Heart left ventricle (tissue), 16 donors: Measurements from ENCODE around the gene DNAJC11. TPM values are rescaled to one million over a fixed set of nuclear protein-coding genes. Genes with fewer than 3 reads are reported as not detected.
A peak's percentile ranks its signal among the peaks of the same experiment; 100 is the strongest.
"Not testable (repeated sequence)": the region's sequence is repeated elsewhere in the genome, so short reads cannot be mapped to it uniquely, and the experiment has no call there.

Experiments used
- ATAC-seq, 4 donors: fragments of 200-7000 bp; cut with Tn5 transposase; one replicate each; pipeline ENCODE4 v1.9.1; 2020 to 2022; ENCODE audit warnings: moderate library complexity in 4 of 4, mild to moderate bottlenecking in 3 of 4, moderate number of reproducible peaks in 1 of 4
- DNase-seq, 5 donors: peaks; one replicate each; pipeline ENCODE4 v3.0.0-alpha.2; 2020
- H3K27ac ChIP-seq, 12 donors: fragments of 200-600 bp; sonication (generic) in 4 of 12; one replicate each; pipeline versions ENCODE4 v1.5.0 to v1.8.0; 2016 to 2022; ENCODE audit warnings: mild to moderate bottlenecking in 2 of 12
- H3K27me3 ChIP-seq, 9 donors: fragments of 200-600 bp; sonication (generic) in 2 of 9; one replicate each; pipeline versions ENCODE4 v1.5.1 to v1.8.0; 2016 to 2022; ENCODE audit warnings: mild to moderate bottlenecking in 3 of 9
- H3K36me3 ChIP-seq, 9 donors: fragments of 200-600 bp; sonication (generic) in 2 of 9; one replicate each; pipeline versions ENCODE4 v1.5.0 to v1.8.0; 2018 to 2022; ENCODE audit warnings: mild to moderate bottlenecking in 2 of 9
- H3K4me1 ChIP-seq, 12 donors: fragments of 200-600 bp; sonication (generic) in 4 of 12; one replicate each; pipeline versions ENCODE4 v1.5.0 to v1.8.0; 2016 to 2022; ENCODE audit warnings: mild to moderate bottlenecking in 3 of 12
- H3K4me3 ChIP-seq, 12 donors: fragments of 200-600 bp; sonication (generic) in 4 of 12; one replicate each; pipeline versions ENCODE4 v1.5.0 to v1.8.0; 2017 to 2022; ENCODE audit warnings: mild to moderate bottlenecking in 9 of 12, moderate library complexity in 4 of 12
- H3K9me3 ChIP-seq, 12 donors: fragments of 200-600 bp; sonication (generic) in 4 of 12; one replicate each; pipeline versions ENCODE4 v1.5.0 to v1.8.0; 2016 to 2022; ENCODE audit warnings: mild to moderate bottlenecking in 1 of 12
- POLR2A ChIP-seq, 2 donors: fragments of 450-650 bp; IDR thresholded peaks; one replicate each; pipeline ENCODE4 v1.6.1; 2017; ENCODE audit warnings: antibody characterized with exemption in 2 of 2, mild to moderate bottlenecking in 2 of 2, moderate library complexity in 2 of 2
- WGBS, 4 donors: extraction: QIAGEN DNeasy Blood & Tissue Kit in 2 of 4; methylation state at CpG; one replicate each; pipeline versions ENCODE4 v1.1.5 to v1.1.7; 2013 to 2018; 5-methylcytosine and 5-hydroxymethylcytosine counted together
- intact Hi-C, 10 donors: fragments of 100-400 bp; cut with DNase I; formaldehyde crosslinking; loops; one replicate each; pipeline versions ENCODE4 v1.11.1 to v1.14.2; 2022
- polyA plus RNA-seq, 2 donors: library from polyadenylated mRNA; stranded (reverse); fragments of 200-250 nt; gene quantifications; one replicate each; pipeline ENCODE4 v1.2.3, GENCODE V29; 2013
- total RNA-seq, 9 donors: library from RNA; depleted of rRNA in 2 of 9; stranded (reverse); fragments of >200 nt in 2 of 9; fragmentation: NEBNext Ultra II Directional in 3 of 9; extraction: Animal tissue kit (Norgen Biotek cat#: 25700) in 3 of 9; gene quantifications; one replicate each; pipeline versions ENCODE4 v1.1.0 to v1.2.4, GENCODE V29; 2016 to 2023
- TF ChIP-seq, protein P1 (sequence below), 12 donors: fragments of 200-600 bp; sonication (generic) in 4 of 12; IDR thresholded peaks; one replicate each; pipeline versions ENCODE4 v1.5.0 to v1.8.0; 2018 to 2022; ENCODE audit warnings: antibody characterized with exemption in 12 of 12, mild to moderate bottlenecking in 5 of 12
- donor health status: ischemic (EF 13 %, LVEDD 7.1; RV severe dilation, severe dysfunction).
- donor health status: healthy with polysubstance abuse.
- donor health status: DM: no; HTN: yes; CAD: no.
- donor health status: DM: no; HTN: no; CAD: no.
- donor health status: ischemic (EF 25% LVEDD 6.9; RV normal size, moderate dysfunction).
- donor health status: ischemic (EF 25% LVEDD 5.7; RV mildly dilated, moderate dysfunction).
- donor health status: healthy.
- donor health status: DM: yes; HTN: yes; CAD: no.
- donor health status: ischemic (EF 35%, LVEDD 5.7; RV mildly dilated, moderate dysfunction).
- donor health status: nonischemic (EF 11% LVEDD 7.7; RV severe dilation, severe dysfunction).
- donor health status: DM: yes; HTN: yes; CAD: no.
- donor health status: PGD.
- donor health status: ischemic (EF 29% LVEDD 5.4; RV normal size, mild dysfunction).
- donor health status: nonischemic (EF 23%, LVEDD 6.1; RV moderate dilation, normal function).

DNAJC11 gene
- total and polyA plus RNA-seq, 11 donors: 42.4 to 67.4 (median 51.7) TPM

GRCh38 chr1:6711174-6711573, 9.6 kb upstream of the DNAJC11 start:
- no peak overlapping the region for H3K27ac ChIP-seq
- 77 to 92% (median 83%) methylated on average over 1 of the region's 1 CpG for WGBS, 4 donors
- H3K9me3 ChIP-seq: peaks cover 0 to 11% (median 3%) of the 10 kb centered on the region in 12 donors
- intact Hi-C loops: loop anchor here in 1 of 10 donors (10.0 kb wide), 1 partner anchor 944 kb away; no protein-coding TSS in a partner anchor
- no peak for TF ChIP-seq POLR2A (IDR thresholded peaks at IDR 0.05)
- no peaks in the 10 kb centered on the region for H3K36me3 ChIP-seq
- ATAC-seq (no peak), DNase-seq (no peak)
- no peak overlapping the region for H3K4me3 ChIP-seq
- H3K4me1 ChIP-seq: no peaks in the 10 kb centered on the region
- no peaks in the 10 kb centered on the region for H3K27me3 ChIP-seq

DNA sequence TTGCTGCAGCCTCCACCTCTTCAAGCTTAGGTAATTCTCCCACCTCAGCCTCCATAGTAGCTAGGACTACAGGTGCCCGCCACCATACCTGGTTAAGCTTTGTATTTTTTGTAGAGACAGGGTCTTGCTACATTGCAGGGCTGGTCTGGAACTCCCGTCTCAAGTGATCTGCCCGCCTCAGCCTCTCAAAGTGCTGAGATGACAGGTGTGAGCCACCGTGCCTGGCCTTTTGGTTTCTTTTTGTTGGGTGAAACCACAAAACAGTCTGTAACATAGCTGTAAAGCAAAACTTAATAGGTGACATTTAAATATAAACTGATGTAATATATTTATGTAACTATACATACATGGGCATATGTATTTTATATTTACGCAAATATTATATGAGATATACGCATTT, 3.1 kb upstream of the DNAJC11 start:
- TF ChIP-seq, protein P1, sequence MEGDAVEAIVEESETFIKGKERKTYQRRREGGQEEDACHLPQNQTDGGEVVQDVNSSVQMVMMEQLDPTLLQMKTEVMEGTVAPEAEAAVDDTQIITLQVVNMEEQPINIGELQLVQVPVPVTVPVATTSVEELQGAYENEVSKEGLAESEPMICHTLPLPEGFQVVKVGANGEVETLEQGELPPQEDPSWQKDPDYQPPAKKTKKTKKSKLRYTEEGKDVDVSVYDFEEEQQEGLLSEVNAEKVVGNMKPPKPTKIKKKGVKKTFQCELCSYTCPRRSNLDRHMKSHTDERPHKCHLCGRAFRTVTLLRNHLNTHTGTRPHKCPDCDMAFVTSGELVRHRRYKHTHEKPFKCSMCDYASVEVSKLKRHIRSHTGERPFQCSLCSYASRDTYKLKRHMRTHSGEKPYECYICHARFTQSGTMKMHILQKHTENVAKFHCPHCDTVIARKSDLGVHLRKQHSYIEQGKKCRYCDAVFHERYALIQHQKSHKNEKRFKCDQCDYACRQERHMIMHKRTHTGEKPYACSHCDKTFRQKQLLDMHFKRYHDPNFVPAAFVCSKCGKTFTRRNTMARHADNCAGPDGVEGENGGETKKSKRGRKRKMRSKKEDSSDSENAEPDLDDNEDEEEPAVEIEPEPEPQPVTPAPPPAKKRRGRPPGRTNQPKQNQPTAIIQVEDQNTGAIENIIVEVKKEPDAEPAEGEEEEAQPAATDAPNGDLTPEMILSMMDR (IDR thresholded peaks at IDR 0.05): no peak
- no peak overlapping the region for H3K4me3 ChIP-seq
- H3K9me3 ChIP-seq: no peaks in the 10 kb centered on the region
- intact Hi-C loops: loop anchor here in 1 of 10 donors (5.0 kb wide), 1 partner anchor 102 kb away; the partner anchor contains the start of gene KLHL21
- peaks cover 5 to 19% (median 14%) of the 10 kb centered on the region in 12 donors for H3K4me1 ChIP-seq
- H3K27me3 ChIP-seq: no peaks in the 10 kb centered on the region
- DNase-seq (no peak), ATAC-seq (no peak)
- no peak overlapping the region for H3K27ac ChIP-seq
- no peaks in the 10 kb centered on the region for H3K36me3 ChIP-seq
- WGBS, 4 donors: 86 to 93% (median 92%) methylated on average over 6 of the region's 6 CpGs

DNA sequence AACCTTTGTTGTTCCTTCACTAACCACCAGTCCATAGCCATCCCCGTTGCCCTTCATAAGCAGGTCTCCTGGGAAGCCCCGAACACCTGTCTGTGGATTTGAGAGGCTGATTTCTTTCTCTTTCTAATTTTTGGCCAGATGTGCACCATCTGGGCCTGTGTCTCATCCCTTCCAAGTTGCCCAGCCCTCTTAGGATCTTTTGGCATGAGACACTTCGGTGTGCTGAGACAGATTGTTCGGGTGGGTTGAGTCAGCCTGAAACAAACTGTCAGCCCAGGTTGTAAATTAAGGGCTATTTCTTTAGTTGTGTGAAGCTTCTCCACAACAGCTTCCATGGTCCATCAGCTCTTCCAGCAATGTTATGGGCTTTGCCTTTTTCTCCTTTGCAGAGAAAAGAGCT, 1.4 kb upstream of the DNAJC11 start:
- DNase-seq (no peak), ATAC-seq (no peak)
- no peak for TF ChIP-seq POLR2A (IDR thresholded peaks at IDR 0.05)
- TF ChIP-seq, protein P1 (IDR thresholded peaks at IDR 0.05): no peak
- no peak overlapping the region for H3K4me3 ChIP-seq
- no peaks in the 10 kb centered on the region for H3K27me3 ChIP-seq
- H3K36me3 ChIP-seq: no peaks in the 10 kb centered on the region
- intact Hi-C loops: loop anchor here in 1 of 10 donors (5.0 kb wide), 1 partner anchor 101 kb away; the partner anchor contains the start of gene KLHL21
- H3K9me3 ChIP-seq: no peaks in the 10 kb centered on the region
- WGBS, 4 donors: 90 to 95% (median 93%) methylated on average over 4 of the region's 4 CpGs
- H3K4me1 ChIP-seq: peaks cover 5 to 29% (median 19%) of the 10 kb centered on the region in 12 donors
- peak overlapping the region in 1 of 12 donors; percentile 82 for H3K27ac ChIP-seq

- H3K36me3 ChIP-seq: peaks cover 0 to 11% (median 0%) of the 10 kb centered on the region in 9 donors
- 2 to 6% (median 3%) methylated on average over 10 to 24 of the region's 24 CpGs for WGBS, 4 donors
- no peaks in the 10 kb centered on the region for H3K27me3 ChIP-seq
- DNase-seq (no peak), ATAC-seq (peak in 1 of 4 donors; percentile 7)
- H3K4me1 ChIP-seq: peaks cover 5 to 29% (median 19%) of the 10 kb centered on the region in 12 donors
- no peak for TF ChIP-seq POLR2A (IDR thresholded peaks at IDR 0.05)
- TF ChIP-seq, protein P1 (IDR thresholded peaks at IDR 0.05): no peak
- H3K4me3 ChIP-seq: peak overlapping the region; percentile 68 to 100 (median 94)
- H3K27ac ChIP-seq: peak overlapping the region; percentile 70 to 92 (median 87)
- no peaks in the 10 kb centered on the region for H3K9me3 ChIP-seq
- intact Hi-C loops: loop anchor here in 1 of 10 donors (2.0 to 5.0 kb wide), 2 partner anchors 84 to 99 kb away; partner anchors contain the start of genes CAMTA1 and KLHL21
These were observed 671 bp downstream of the DNAJC11 start for GRCh38 chr1:6700853-6701436.

GRCh38 chr1:6699915-6700314, 1.7 kb downstream of the DNAJC11 start:
- Histone ChIP-seq H3K4me3 (peak overlapping the region in 3 of 12 donors; percentile 87 to 97 (median 96)), H3K4me1 (peaks cover 5 to 29% (median 19%) of the 10 kb centered on the region in 12 donors), H3K36me3 (peaks cover 0 to 11% (median 0%) of the 10 kb centered on the region in 9 donors)
- H3K9me3 ChIP-seq, DNase-seq, ATAC-seq, H3K27ac ChIP-seq, H3K27me3 ChIP-seq: not testable (repeated sequence)
- intact Hi-C loops: loop anchor here in 1 of 10 donors (2.0 to 5.0 kb wide), 2 partner anchors 85 to 98 kb away; partner anchors contain the start of genes CAMTA1 and KLHL21
- 87 to 97% (median 95%) methylated on average over 4 of the region's 4 CpGs for WGBS, 4 donors
